HG03520 (cell line): ENCODE results near the gene LMF1.

Experiments used
- ATAC-seq: cut with Tn5 transposase; IDR thresholded peaks from one replicate; pipeline ENCODE4 v1.9.1; 2021; ENCODE audit warnings: mild to moderate bottlenecking, moderate library complexity; ENCODE audit not compliant: unreplicated experiment

The LMF1 gene

GRCh38 chr16:1003391-1004347 lies 32.9 kb upstream of the LMF1 start:
- ATAC-seq: no peak

- no peak for ATAC-seq
Observed at GRCh38 chr16:1002399-1003166, 31.8 kb upstream of the LMF1 start.

- ATAC-seq: no peak
Observed at GRCh38 chr16:1001096-1001495, 30.3 kb upstream of the LMF1 start.

- no peak for ATAC-seq
Observed at GRCh38 chr16:1000608-1001007, 29.8 kb upstream of the LMF1 start.

- ATAC-seq: no peak
Observed at GRCh38 chr16:999677-1000076, 28.9 kb upstream of the LMF1 start.

GRCh38 chr16:998615-999014 lies 27.8 kb upstream of the LMF1 start:
- no peak for ATAC-seq

DNA sequence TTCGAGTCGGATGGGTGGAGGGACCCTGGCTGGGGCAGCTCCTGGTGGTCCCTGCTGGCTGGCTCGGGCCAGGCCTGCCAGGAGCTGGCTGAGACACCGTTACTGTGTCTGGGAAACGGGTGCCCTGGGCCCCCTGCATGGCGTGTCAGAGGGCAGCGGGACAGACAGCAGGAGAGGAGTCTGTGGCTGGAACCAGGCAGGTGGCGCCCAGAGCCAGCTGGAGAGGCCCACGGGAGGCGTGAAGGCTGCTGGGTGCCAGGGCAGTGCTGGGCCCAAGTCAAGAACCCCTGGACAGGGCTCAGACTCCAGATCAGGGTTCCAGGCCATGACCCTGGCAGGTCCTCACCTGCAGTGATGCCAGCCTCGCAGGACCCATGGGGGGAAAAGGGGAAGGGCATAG lies 27.4 kb upstream of the LMF1 start:
- ATAC-seq: no peak

DNA sequence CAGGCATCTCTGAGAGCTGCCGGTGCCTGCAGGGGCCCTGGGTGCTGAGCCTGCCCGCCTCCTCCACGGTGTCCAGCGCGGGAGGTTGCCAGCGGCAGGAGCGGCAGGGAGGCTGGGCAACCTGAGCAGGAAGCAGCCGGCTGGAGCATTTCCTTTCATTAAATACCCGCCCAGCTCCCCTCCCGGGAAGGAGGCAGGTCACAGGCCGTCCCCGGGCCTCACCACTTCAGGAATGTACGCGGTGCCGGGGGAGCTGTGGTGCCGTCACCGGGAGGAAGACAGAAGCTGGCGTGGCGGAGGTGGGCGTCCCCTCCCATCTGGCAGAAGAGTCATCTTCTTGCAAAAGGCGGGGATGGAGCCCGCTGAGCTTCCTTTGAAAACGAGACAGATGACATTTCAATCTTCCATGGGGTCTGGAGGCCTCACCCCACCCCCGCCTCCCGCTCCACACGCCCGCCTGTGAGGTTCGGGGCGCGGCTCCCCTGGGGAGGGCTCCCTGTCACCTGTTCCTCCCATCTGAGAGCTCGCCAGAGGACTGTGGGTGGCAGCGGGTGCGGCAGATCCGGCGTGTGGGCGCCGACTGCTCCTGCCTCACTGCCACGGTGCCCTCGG lies 26.8 kb upstream of the LMF1 start:
- no peak for ATAC-seq

DNA sequence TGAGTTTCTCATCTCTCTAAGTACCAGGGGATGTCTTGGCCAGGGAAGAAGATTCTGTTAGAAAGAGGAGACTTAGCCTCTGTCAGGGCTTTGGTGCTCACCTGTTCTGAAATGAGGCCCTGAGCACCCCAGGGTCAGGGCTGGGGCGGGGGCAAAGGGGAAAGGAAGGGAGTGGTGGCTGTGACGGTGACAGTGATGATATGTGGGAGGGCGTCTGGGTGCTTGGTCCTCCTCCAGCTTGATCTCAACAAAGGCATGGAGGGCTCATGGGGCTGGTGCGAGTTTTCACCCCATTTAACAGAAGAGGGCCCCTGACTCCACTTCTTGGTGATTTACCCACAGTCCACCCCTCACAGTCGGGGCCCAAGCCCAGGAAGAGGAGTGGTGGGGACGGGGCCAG lies 25.9 kb upstream of the LMF1 start:
- no peak for ATAC-seq

- ATAC-seq: no peak
Observed at GRCh38 chr16:995783-996182, 25.0 kb upstream of the LMF1 start.

- ATAC-seq: no peak
Observed at GRCh38 chr16:995087-995486, 24.3 kb upstream of the LMF1 start.

GRCh38 chr16:993731-994130 lies 22.9 kb upstream of the LMF1 start:
- ATAC-seq: no peak

- ATAC-seq: no peak
Observed at GRCh38 chr16:991773-992172, 21.0 kb upstream of the LMF1 start.

- no peak for ATAC-seq
Observed at GRCh38 chr16:991345-991744, 20.6 kb upstream of the LMF1 start.

- no peak for ATAC-seq
Observed at GRCh38 chr16:990516-991291, 19.9 kb upstream of the LMF1 start.

DNA sequence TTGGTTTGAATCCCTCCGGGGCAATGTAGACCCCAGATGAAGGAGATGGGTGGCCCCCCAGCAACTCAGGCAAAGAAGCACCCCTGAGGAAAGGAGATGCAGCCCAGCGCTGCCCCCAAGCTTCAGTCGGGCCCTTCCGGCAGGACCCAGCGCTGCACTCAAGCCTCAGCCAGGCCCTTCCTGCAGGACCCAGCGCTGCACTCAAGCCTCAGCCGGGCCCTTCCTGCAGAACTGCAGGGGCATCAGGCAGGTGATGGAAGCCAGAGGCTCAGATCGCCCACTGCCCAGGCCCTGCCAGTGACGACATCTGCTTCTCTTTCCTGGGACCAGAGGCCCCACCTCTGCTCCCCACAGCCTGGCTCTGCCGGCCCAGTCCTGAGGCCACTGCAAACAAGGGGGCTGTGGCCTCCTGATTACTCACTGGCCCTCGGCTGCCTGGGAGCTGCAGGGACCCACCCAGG lies 18.6 kb upstream of the LMF1 start:
- no peak for ATAC-seq

DNA sequence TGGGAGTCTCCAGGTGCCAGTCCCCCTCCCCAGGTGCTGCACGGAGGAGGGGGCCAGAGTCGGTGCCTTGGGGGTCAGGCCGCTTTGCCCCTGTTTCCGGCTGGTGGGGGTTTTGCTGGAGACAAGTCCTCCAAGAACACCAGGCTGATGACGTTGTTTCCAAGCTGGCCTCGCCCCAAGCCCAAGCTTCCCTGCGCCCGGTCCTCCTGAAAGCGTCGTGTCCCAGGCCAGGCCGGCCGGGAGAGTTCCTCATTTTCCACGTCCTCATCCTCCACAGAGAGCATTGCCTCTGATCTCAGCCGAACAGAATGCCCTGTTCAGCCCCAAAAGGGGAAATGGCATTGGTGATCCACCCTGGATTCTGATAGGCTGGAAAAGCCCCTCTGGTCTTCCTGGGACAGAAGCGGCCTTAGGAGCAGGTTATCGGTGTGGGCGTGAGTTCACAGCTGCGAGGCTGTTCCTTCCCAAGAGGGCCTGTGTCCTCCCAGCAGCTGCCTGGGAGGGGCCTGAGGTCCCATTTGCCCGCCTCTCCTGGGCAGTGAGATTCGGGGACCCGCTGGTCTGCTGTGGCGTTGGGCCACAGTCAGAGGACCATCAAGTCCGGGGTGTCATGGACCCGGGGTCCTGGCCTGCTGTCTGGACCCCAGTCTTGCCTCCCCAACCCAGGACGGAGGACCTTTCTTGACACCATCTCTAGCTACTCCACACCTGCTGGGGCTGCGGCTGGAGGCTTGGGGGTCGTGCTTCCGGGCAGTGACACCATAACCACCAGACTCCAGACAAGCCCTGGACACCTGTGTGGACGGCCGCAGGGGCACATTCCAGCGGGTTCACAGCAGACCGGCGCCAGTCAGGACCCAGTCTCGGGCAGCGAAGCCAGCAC lies 17.9 kb upstream of the LMF1 start:
- no peak for ATAC-seq

DNA sequence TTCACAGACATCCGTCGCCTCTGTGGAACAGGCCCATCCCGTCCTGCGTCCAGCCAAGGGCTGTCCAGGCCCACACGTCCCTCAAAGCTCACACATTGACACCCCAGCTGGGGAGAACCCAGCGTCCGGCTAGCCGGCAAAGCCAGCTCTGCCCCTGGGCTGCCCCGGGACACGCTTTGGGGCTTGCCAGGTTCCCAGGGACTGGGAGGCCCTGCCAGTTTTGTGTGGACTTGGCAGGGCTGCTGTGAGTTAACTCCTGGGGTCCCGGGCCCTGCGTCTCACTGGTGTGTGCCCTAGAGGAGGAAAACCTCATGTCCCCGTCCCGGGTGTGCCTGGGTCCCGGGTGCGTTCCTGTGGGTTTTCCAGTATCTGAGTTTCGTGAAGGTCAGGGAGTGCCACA lies 17.1 kb upstream of the LMF1 start:
- ATAC-seq: no peak

- ATAC-seq: no peak
Observed at GRCh38 chr16:986925-987582, 16.3 kb upstream of the LMF1 start.
